GM19193 (cell line): ENCODE data around the gene TMSB4X.

Experiments
- POLR2A ChIP-seq: IDR thresholded peaks from 4 replicates; pipeline ENCODE4 v1.6.1; 2011; ENCODE audit not compliant: insufficient read depth, insufficient read length; ENCODE audit errors: extremely low read depth

TMSB4X gene

GRCh38 chrX:12953420-12953819, 21.5 kb upstream of the TMSB4X start:
- TF ChIP-seq POLR2A, result no peak

DNA sequence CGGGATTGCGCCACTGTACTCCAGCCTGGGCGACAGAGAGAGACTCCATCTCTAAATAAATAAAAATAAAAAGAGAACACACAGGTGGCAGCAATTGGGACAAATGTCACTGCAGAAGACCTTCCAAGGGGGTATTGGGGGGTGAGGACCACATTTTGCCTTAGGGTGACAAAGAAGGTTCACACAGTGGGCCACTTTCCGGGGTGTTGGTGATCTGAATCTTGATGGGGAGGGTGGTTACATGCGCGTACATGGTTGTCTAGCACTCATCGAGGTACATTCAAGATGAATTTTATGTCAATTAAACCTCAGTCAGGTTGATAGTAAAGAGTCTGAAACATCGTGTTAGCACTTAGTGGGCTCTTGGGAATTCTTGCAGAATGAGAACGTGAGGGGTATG, 20.5 kb upstream of the TMSB4X start:
- no peak for TF ChIP-seq POLR2A

DNA sequence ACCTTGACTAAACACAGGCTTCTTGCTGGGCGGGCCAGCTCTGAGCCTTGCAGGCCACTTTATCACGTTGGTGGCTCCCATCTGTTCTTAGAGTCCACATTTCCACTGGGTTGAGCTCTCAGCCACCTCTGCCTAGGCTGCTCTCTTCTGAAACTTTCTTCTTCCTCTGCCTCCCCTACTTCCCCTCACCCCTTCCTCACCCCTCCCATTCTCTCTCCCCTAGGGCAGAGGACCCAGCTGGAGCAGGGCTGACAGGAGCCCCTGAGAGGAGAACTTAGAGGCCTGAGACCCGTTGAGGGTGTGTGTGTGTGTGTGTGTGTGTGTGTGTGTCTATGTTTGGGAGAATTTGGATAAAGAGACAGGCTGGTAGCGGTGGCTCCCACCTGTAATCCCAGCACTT, 19.9 kb upstream of the TMSB4X start:
- TF ChIP-seq POLR2A, result peak; percentile 17

DNA sequence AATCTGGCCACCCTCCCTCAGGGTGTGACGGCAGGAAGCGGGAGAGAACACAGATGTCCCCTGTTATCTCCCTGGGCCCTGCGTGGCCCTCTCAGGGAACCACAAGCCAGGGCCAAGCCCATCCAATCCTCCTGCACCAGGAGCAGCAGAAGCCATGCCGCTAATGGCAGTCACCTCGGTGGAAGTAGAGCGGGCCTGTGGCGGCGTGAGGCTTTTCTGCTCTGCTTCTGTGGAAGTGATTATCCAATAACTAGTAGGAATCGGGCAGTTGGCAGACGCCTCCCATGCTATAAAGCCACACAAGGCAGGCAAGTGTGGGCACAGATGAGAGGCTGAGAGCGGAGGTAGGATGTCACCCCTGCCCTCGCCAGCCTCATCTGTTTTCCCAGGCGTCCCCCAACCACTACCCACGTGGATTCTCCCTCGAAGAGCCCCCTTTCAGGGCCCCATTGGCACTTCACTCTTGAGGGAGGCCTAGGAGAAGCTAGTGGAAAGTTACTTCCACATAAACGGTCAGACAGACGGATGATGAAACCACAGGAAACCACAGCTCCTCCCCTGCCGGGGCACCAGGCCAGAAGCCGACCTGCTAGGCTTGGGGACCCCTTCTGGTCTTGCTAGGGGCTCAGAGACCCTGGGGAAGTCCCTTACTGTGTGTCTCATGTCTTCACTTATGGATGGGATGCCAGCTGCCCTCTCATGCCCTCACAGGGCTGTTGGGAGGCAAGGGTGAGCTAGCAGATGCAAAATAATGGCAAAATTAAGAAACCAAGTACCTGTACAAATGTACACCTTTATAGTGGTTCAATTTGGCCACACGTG, 18.8 kb upstream of the TMSB4X start:
- peak; percentile 66 for TF ChIP-seq POLR2A

- TF ChIP-seq POLR2A, result peak; percentile 28
Observed at GRCh38 chrX:12956704-12957534, 18.0 kb upstream of the TMSB4X start.

DNA sequence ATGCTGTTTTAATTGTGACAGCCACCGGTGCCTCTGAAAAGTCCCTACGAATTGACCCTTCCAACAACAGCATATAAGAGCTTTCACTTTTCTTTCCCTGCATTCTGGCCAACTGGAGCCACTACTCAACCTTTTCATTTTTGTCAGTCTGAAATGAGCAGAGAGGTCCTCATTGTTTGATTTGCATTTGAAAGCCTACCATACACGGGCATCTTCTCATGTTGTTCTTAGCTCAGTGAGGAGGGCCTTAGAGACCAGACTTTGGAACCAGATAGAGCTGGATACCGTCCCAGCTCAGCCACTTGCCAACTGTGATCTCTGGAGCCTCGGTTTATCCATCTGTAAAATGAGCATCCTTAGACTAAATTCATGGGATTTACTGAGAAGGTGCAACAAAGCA, 16.9 kb upstream of the TMSB4X start:
- TF ChIP-seq POLR2A, result no peak

- TF ChIP-seq POLR2A, result no peak
Observed at GRCh38 chrX:12958461-12958860, 16.4 kb upstream of the TMSB4X start.

GRCh38 chrX:12961196-12961718, 13.7 kb upstream of the TMSB4X start:
- TF ChIP-seq POLR2A, result no peak

DNA sequence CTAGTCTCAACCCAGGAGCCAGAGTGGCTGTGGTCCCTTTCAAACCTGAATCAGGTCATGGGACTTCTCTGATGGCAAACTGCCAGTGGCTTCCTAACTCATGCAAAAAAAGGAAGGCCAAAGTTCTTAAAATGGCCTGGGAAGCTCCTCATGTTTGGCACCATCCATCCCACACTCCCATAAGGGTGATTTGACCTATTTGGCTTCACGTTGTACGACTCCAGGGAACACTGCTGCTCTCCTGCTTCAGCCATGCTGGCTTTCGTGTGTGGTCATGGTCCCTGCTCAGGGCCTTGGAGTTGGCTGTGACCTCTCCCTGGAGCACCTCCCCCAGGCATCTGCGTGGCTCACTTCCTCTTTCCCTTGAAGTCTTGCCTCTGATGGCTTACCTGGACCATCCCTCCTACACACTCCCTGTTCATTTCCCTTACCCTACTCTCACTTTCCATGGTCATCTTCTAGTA, 12.8 kb upstream of the TMSB4X start:
- no peak for TF ChIP-seq POLR2A

DNA sequence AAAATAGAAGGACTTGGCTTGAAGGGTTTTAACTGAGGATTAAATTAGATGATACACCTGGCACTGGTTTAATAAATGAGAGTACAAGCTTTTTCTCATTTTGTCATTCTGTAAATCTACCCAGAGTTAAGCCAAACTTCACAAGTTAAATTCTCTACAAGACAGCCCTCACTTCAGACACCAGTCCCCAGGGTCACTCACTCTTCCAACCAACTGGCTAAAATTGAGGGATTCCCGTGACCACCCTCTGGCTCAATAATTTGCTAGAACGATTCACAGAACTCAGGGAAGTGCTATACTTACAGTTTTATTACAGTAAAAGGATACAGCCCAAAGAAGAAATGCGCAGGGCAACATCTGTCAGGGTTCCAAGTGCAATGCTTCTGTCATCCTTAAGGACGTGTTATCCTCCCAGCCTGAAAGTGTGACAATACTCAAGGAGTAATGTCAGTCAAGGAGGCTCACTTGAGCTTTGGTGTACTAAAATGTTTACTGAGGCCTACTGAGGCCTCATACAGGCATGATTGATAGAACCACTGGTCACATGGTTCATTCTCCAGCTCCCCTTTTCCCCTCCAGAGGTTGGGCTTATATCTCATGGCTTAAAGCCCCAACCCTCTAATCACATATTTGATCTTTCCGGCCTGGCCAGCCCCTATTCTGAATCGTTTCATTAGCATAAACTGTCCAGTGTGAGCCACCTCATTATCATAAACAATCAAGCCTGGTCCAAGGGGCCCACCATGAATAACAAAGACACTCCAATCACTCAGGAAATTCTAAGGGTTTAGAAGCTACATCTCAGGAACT, 9.6 kb upstream of the TMSB4X start:
- TF ChIP-seq POLR2A, result no peak

- TF ChIP-seq POLR2A, result no peak
Observed at GRCh38 chrX:12966151-12966550, 8.8 kb upstream of the TMSB4X start.

DNA sequence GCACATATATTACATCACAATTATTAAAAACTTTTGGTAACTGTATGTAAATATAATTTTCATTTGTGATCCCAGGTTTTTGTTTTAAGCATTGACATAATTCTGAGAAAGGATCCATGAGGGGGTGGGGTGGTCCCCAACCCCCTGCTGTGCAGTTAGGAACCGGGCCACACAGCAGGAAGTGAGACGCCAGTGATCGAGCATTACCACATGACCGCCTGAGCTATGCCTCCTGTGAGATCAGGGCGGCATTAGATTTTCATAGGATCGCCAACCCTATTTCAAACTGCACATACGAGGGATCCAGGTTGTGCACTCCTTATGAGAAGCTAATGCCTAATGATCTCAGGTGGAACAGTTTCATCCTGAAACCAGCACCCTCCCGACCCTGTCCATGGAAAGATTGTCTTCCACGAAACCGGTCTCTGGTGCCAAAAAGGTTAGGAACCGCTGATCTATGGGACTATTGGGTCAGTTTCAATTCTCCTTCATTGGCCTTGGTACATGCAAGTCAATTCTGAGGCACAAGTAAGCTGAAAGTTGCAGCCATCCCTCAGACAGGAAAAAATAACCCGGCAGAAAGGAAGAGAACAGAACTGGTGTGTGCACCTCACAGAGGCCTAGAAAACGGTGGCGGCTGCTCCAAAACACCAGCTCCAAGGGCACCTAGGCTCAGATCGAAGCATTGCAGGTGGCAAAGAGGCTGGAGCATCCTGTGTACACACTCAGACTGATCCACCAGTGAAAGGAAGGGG, 7.0 kb upstream of the TMSB4X start:
- no peak for TF ChIP-seq POLR2A

DNA sequence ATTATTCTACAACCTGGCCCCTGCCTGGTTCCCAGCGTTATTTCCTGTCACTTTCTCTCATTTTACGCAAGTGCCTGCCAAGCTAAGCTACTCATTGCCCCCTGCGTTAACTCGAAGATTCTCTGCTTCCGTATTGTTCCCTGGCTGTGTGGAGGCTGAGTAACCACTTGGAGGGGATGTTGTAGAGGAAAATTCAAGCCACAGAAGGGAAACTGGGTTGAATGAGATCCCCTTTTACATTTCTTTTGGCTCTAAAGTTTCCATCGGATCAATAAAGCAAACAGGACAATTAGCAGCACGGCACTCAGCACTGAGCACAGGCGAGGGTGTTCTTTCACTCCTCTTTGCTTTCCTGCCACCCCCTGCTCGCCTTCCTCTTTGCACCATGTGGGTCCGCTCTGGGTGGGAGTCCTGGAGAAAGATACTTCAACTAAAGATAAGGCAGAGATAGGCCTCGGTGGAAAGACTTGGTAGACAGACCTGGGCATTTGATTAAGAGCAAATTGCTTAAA, 4.2 kb upstream of the TMSB4X start:
- TF ChIP-seq POLR2A, result no peak
